Stimulated activated naive B cell treated with anti-CD40 and anti-IgM and Interleukin-4, amounts not matched to agents 10 μg/mL and 1 μg/mL and 100 μg/mL, for 72 hours (primary cell): ENCODE results near the gene RASL11A.

Experiments used
- ATAC-seq, 2 donors: fragments of 150-1000 bp; cut with Tn5 transposase; replicated peaks; 2 replicates each; pipeline ENCODE4 v1.10.0; 2021; ENCODE audit warnings: moderate library complexity in 1 of 2
- DNase-seq: peaks from one replicate; pipeline ENCODE4 v3.0.0; 2021
- H3K27ac Mint-ChIP-seq: one replicate; pipeline ENCODE4 v1.8.0; 2022; ENCODE audit warnings: mild to moderate bottlenecking, mixed read lengths
- H3K27me3 Mint-ChIP-seq, 2 donors: one replicate each; pipeline ENCODE4 v1.8.0; 2022; ENCODE audit warnings: mixed read lengths in 2 of 2
- H3K36me3 Mint-ChIP-seq, 2 donors: one replicate each; pipeline ENCODE4 v1.8.0; 2022; ENCODE audit warnings: mixed read lengths in 2 of 2, mild to moderate bottlenecking in 1 of 2
- H3K4me1 Mint-ChIP-seq, 2 donors: one replicate each; pipeline ENCODE4 v1.8.0; 2022; ENCODE audit warnings: mixed read lengths in 2 of 2, mild to moderate bottlenecking in 1 of 2
- H3K4me3 Mint-ChIP-seq, 2 donors: one replicate each; pipeline ENCODE4 v1.8.0; 2022; ENCODE audit warnings: mild to moderate bottlenecking in 2 of 2, mixed read lengths in 2 of 2, moderate library complexity in 1 of 2
- H3K9me3 Mint-ChIP-seq, 2 donors: one replicate each; pipeline ENCODE4 v1.8.0; 2022; ENCODE audit warnings: mixed read lengths in 2 of 2, mild to moderate bottlenecking in 1 of 2

Gene RASL11A

DNA sequence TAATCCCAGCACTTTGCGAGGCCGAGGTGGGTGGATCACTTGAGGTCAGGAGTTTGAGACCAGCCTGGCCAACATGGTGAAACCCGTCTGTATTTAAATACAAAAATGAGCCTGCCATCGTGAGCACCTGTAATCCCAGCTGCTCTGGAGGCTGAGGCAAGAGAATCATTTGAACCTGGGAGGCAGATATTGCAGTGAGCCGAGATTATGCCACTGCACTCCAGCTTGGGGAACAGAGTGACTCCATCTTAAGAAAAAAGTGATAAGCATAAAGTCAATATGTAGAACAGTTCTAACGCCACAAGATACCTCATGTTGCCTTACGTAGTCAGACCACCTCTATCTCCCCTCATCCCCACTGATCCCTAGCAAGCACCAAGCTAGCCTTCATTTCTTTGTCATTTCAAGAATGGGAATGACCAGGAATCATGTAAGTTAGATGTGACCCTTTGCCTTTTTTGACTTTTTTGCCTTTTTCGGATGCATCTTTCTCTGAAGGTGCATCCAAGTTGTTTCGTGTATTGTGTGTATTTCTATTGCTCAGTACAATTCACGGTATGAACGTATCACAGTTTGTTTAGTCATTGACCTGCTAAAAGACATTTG, 12.9 kb upstream of the RASL11A start:
- no peaks in the 10 kb centered on the region for H3K27me3 Mint-ChIP-seq
- no peaks in the 10 kb centered on the region for H3K9me3 Mint-ChIP-seq
- ATAC-seq (no peak), DNase-seq (no peak)
- H3K4me1 Mint-ChIP-seq = peaks cover 34 to 72% of the 10 kb centered on the region in 2 donors
- H3K4me3 Mint-ChIP-seq = no peak overlapping the region
- H3K36me3 Mint-ChIP-seq = peaks cover 63 to 69% of the 10 kb centered on the region in 2 donors
- H3K27ac Mint-ChIP-seq = no peak overlapping the region

- Mint-ChIP-seq H3K27me3 (no peaks in the 10 kb centered on the region), H3K9me3 (no peaks in the 10 kb centered on the region), H3K4me3 (peak overlapping the region; percentile 21 to 50), H3K4me1 (peaks cover 31 to 65% of the 10 kb centered on the region in 2 donors), H3K36me3 (peaks cover 57 to 64% of the 10 kb centered on the region in 2 donors), H3K27ac (peak overlapping the region; percentile 56)
- DNase-seq (no peak), ATAC-seq (no peak)
These were observed 11.8 kb upstream of the RASL11A start for GRCh38 chr13:27258637-27259386.

DNA sequence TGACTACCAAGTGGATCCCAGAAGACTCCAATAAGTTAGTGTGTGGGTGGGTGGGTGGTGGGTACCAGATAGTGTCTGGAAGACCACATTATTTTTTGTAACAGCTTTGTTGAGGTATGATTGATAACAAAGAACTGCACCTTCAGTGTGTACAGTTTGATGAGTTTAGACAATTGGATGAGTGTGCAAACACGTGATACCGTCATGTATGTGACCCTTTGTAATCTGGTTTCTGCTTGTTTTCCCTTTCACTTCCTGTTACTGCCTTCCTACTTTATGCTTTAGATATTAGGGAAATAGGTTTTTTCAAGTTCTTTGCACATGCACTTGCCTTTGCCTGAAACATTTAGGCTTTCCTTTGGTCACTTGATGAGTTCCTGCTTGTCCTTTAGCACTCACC, 10.8 kb upstream of the RASL11A start:
- DNase-seq = no peak
- peaks cover 52 to 63% of the 10 kb centered on the region in 2 donors for H3K36me3 Mint-ChIP-seq
- H3K4me3 Mint-ChIP-seq = peak overlapping the region in 1 of 2 donors; percentile 7
- ATAC-seq = peak; percentile 91 to 95
- peak overlapping the region; percentile 53 for H3K27ac Mint-ChIP-seq
- H3K4me1 Mint-ChIP-seq = peaks cover 34 to 57% of the 10 kb centered on the region in 2 donors
- H3K27me3 Mint-ChIP-seq = no peaks in the 10 kb centered on the region
- no peaks in the 10 kb centered on the region for H3K9me3 Mint-ChIP-seq

DNA sequence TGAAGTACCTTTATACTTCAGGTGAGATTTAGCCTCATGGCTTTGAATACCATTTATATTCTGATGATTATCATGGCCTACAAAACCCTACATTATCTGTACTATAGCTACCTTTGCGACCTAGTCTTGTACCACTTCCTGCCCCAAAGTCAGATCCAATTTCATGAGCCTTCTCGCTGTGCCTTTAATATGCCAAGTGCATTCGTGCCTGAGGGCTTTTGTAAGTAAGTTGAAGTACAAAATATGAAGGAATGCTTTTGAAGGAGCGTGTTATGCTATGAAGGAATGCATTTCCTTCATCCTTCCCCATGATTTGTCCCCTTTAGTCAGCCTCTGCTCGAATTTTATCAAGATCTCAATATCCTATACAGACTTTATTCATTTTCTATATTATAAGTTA, 9.2 kb upstream of the RASL11A start:
- Mint-ChIP-seq H3K4me1 (peaks cover 36 to 59% of the 10 kb centered on the region in 2 donors), H3K36me3 (peaks cover 51 to 60% of the 10 kb centered on the region in 2 donors), H3K4me3 (no peak overlapping the region), H3K27me3 (no peaks in the 10 kb centered on the region), H3K9me3 (no peaks in the 10 kb centered on the region), H3K27ac (peak overlapping the region; percentile 65)
- ATAC-seq (no peak), DNase-seq (no peak)

DNA sequence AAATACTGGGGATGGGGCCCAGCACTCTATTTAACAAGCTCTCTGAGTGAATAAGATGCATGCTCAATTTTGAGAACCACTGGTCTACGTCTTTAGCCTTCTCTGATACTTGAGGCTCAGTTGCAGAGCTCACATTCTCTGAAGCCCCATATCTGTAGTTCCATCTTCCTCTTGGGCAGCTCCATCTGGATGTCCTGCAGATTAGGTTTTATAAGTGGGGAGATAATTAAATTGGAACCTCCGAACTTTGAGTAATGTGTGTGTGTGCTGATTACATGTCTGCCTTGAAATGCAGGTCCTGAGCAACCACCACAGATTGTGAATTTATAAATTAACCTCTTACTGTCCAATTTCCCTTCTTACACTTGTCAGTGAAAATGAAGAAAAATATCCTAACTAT, 7.2 kb upstream of the RASL11A start:
- DNase-seq (no peak), ATAC-seq (no peak)
- Mint-ChIP-seq H3K27ac (no peak overlapping the region), H3K4me3 (no peak overlapping the region), H3K36me3 (peaks cover 44 to 50% of the 10 kb centered on the region in 2 donors), H3K27me3 (no peaks in the 10 kb centered on the region), H3K4me1 (peaks cover 33 to 54% of the 10 kb centered on the region in 2 donors), H3K9me3 (no peaks in the 10 kb centered on the region)

DNA sequence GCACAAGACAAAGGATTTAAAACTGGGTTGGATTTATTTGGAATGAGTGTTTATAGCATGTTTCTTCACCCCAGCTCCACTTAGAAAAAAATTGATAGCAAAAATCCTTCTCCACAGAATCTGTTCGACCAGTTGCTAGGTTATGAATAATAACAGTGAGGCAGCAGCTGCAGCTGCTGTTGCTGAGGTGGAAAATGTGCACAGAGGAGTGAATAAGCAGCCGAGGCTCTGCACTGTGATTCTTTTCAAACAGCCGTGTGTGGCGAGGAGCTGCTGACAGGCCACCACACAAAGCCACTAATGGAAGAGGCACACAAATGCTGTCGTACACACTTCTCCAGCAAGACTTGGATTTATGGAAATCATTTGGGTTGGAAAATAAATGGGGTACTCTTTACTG, 6.4 kb upstream of the RASL11A start:
- no peaks in the 10 kb centered on the region for H3K9me3 Mint-ChIP-seq
- no peak overlapping the region for H3K27ac Mint-ChIP-seq
- H3K36me3 Mint-ChIP-seq = peaks cover 37 to 43% of the 10 kb centered on the region in 2 donors
- H3K27me3 Mint-ChIP-seq = no peaks in the 10 kb centered on the region
- ATAC-seq = no peak
- no peak overlapping the region for H3K4me3 Mint-ChIP-seq
- H3K4me1 Mint-ChIP-seq = peaks cover 26 to 46% of the 10 kb centered on the region in 2 donors
- no peak for DNase-seq

DNA sequence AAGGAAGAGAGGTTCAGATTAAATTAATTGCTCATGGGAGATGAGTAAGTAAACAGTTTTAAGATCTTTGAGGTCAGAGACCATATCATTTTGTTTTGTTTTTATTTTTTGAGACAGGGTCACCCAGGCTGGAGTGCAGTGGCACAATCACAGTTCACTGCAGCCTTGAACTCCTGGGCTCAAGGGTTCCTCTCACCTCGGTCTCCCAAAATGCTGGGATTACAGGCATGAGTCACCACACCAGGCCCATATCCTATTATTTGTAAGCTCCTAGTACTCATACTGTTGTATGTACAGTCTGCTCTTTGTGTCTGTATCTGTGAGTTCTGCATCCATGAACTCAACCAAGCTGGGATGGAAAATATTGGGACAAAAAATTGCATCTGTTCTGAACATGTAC, 6.0 kb upstream of the RASL11A start:
- H3K4me1 Mint-ChIP-seq = peaks cover 23 to 42% of the 10 kb centered on the region in 2 donors
- peaks cover 32 to 38% of the 10 kb centered on the region in 2 donors for H3K36me3 Mint-ChIP-seq
- no peak overlapping the region for H3K4me3 Mint-ChIP-seq
- no peak for ATAC-seq
- no peak overlapping the region for H3K27ac Mint-ChIP-seq
- DNase-seq = no peak
- no peaks in the 10 kb centered on the region for H3K9me3 Mint-ChIP-seq
- H3K27me3 Mint-ChIP-seq = no peaks in the 10 kb centered on the region

- Mint-ChIP-seq H3K4me1 (peaks cover 21 to 41% of the 10 kb centered on the region in 2 donors), H3K27ac (no peak overlapping the region), H3K9me3 (no peaks in the 10 kb centered on the region), H3K4me3 (no peak overlapping the region), H3K36me3 (peaks cover 21 to 24% of the 10 kb centered on the region in 2 donors), H3K27me3 (no peaks in the 10 kb centered on the region)
- ATAC-seq (no peak), DNase-seq (no peak)
These were observed 3.7 kb upstream of the RASL11A start for GRCh38 chr13:27266917-27267316.

GRCh38 chr13:27267596-27267995, 3.0 kb upstream of the RASL11A start:
- no peak overlapping the region for H3K4me3 Mint-ChIP-seq
- ATAC-seq (no peak), DNase-seq (no peak)
- peaks cover 20 to 36% of the 10 kb centered on the region in 2 donors for H3K4me1 Mint-ChIP-seq
- H3K36me3 Mint-ChIP-seq = peaks cover 18 to 19% of the 10 kb centered on the region in 2 donors
- no peaks in the 10 kb centered on the region for H3K9me3 Mint-ChIP-seq
- H3K27me3 Mint-ChIP-seq = no peaks in the 10 kb centered on the region
- no peak overlapping the region for H3K27ac Mint-ChIP-seq

- Mint-ChIP-seq H3K36me3 (peaks cover 13 to 20% of the 10 kb centered on the region in 2 donors), H3K27ac (no peak overlapping the region), H3K4me1 (peaks cover 16 to 31% of the 10 kb centered on the region in 2 donors), H3K27me3 (peaks cover 0 to under 1% of the 10 kb centered on the region in 2 donors), H3K9me3 (no peaks in the 10 kb centered on the region), H3K4me3 (no peak overlapping the region)
- ATAC-seq (no peak), DNase-seq (no peak)
These were observed 1.4 kb upstream of the RASL11A start for GRCh38 chr13:27269114-27269665.

- peaks cover 9 to 24% of the 10 kb centered on the region in 2 donors for H3K4me1 Mint-ChIP-seq
- peaks cover 5 to 6% of the 10 kb centered on the region in 2 donors for H3K27me3 Mint-ChIP-seq
- no peak for DNase-seq
- no peaks in the 10 kb centered on the region for H3K9me3 Mint-ChIP-seq
- peaks cover 6 to 14% of the 10 kb centered on the region in 2 donors for H3K36me3 Mint-ChIP-seq
- H3K4me3 Mint-ChIP-seq = peak overlapping the region; percentile 89
- peak overlapping the region; percentile 87 for H3K27ac Mint-ChIP-seq
- ATAC-seq = no peak
These were observed 1.0 kb downstream of the RASL11A start for GRCh38 chr13:27271570-27272096.

GRCh38 chr13:27273658-27274425, 3.2 kb downstream of the RASL11A start:
- H3K27me3 Mint-ChIP-seq = peaks cover 5 to 6% of the 10 kb centered on the region in 2 donors
- no peak for DNase-seq
- ATAC-seq = no peak
- H3K27ac Mint-ChIP-seq = no peak overlapping the region
- no peaks in the 10 kb centered on the region for H3K9me3 Mint-ChIP-seq
- H3K4me1 Mint-ChIP-seq = peaks cover 9 to 20% of the 10 kb centered on the region in 2 donors
- peaks cover 2 to 10% of the 10 kb centered on the region in 2 donors for H3K36me3 Mint-ChIP-seq
- no peak overlapping the region for H3K4me3 Mint-ChIP-seq

GRCh38 chr13:27274631-27275030, 4.0 kb downstream of the RASL11A start:
- peaks cover 9 to 25% of the 10 kb centered on the region in 2 donors for H3K4me1 Mint-ChIP-seq
- H3K9me3 Mint-ChIP-seq = no peaks in the 10 kb centered on the region
- DNase-seq = no peak
- no peak for ATAC-seq
- no peak overlapping the region for H3K27ac Mint-ChIP-seq
- H3K4me3 Mint-ChIP-seq = no peak overlapping the region
- H3K27me3 Mint-ChIP-seq = peaks cover 5 to 7% of the 10 kb centered on the region in 2 donors
- H3K36me3 Mint-ChIP-seq = peaks cover 2 to 10% of the 10 kb centered on the region in 2 donors

DNA sequence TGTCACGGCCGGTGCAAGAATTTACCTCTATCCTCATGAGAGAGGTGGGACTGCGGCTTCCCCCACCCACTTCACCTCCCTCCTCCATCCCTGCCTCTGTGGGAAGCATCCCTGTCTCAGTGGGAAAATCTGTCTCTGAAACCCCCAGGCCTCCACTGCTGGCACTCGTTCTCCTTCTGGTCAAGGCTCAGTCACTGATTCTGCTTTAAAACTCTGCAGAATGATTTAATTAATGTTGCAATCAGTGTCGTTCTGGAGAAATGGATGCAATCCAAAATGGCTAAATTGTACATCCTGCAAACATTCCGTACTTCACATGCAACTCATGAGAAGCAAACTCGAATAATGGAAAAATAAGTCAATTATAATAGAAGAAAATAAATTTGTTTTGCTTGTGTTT, 5.6 kb downstream of the RASL11A start:
- Mint-ChIP-seq H3K36me3 (peaks cover 0 to 10% of the 10 kb centered on the region in 2 donors), H3K4me1 (peaks cover 3 to 13% of the 10 kb centered on the region in 2 donors), H3K27ac (no peak overlapping the region), H3K9me3 (no peaks in the 10 kb centered on the region), H3K4me3 (no peak overlapping the region), H3K27me3 (peaks cover 5 to 11% of the 10 kb centered on the region in 2 donors)
- ATAC-seq (no peak), DNase-seq (no peak)
